Gastroesophageal sphincter (tissue), 3 donors: ENCODE results near the gene ARHGAP42.

Experiments used
- CTCF ChIP-seq, 4 experiments: fragments of 200-600 bp in 2 of 4; fragments of 450-650 bp in 2 of 4; sonication (generic) in 1 of 4; IDR thresholded peaks; one replicate each; pipeline ENCODE4 v1.5.1; 2017 to 2019; ENCODE audit warnings: antibody characterized with exemption in 4 of 4, mild to moderate bottlenecking in 2 of 4, moderate library complexity in 2 of 4
- POLR2AphosphoS5 ChIP-seq: sonication (generic); formaldehyde crosslinking; IDR thresholded peaks from one replicate; pipeline ENCODE4 v1.6.1; 2017; ENCODE audit warnings: antibody characterized with exemption

- TF ChIP-seq CTCF (IDR thresholded peaks at IDR 0.05) (no peak), POLR2AphosphoS5 (no peak)
These were observed 40.5 kb upstream of the ARHGAP42 start for GRCh38 chr11:100646545-100646944.
